Activated CD8-positive, alpha-beta memory T cell treated with anti-CD3 and anti-CD28 coated beads, Interleukin-2, amount 10 ng/mL, durations not matched to agents 7 days and 5 days (primary cell): ENCODE results near the gene ARHGAP11B. TPM values are rescaled to one million over a fixed set of nuclear protein-coding genes. Genes with fewer than 3 reads are reported as not detected.
"Not testable (repeated sequence)": the region's sequence is repeated elsewhere in the genome, so short reads cannot be mapped to it uniquely, and the experiment has no call there.

Source experiments
- ATAC-seq: fragments of 150-1000 bp; cut with Tn5 transposase; one replicate; pipeline ENCODE4 v1.10.0; 2021; ENCODE audit warnings: moderate library complexity
- CTCF ChIA-PET: fragments of 350-600 bp; sonication (Branson Sonifier 250); formaldehyde crosslinking; loops from one replicate; lab custom pipeline; 2021; ENCODE audit warnings: antibody characterized with exemption; lab: Charles Lee
- DNase-seq: peaks from one replicate; pipeline ENCODE4 v3.0.0-alpha.2; 2020
- H3K27ac Mint-ChIP-seq: one replicate; pipeline ENCODE4 v1.8.0; 2021; ENCODE audit warnings: mild to moderate bottlenecking, mixed read lengths
- H3K27me3 Mint-ChIP-seq: one replicate; pipeline ENCODE4 v1.8.0; 2021; ENCODE audit warnings: mixed read lengths
- H3K36me3 Mint-ChIP-seq: one replicate; pipeline ENCODE4 v1.8.0; 2021; ENCODE audit warnings: mild to moderate bottlenecking, mixed read lengths
- H3K4me1 Mint-ChIP-seq: one replicate; pipeline ENCODE4 v1.8.0; 2021; ENCODE audit warnings: mixed read lengths
- H3K4me3 Mint-ChIP-seq: one replicate; pipeline ENCODE4 v1.8.0; 2021; ENCODE audit warnings: mild to moderate bottlenecking, moderate library complexity, mixed read lengths
- H3K9me3 Mint-ChIP-seq: one replicate; pipeline ENCODE4 v1.8.0; 2022; ENCODE audit warnings: low read depth, mixed read lengths
- total RNA-seq, 2 experiments: library from RNA; stranded (reverse); gene quantifications; one replicate each; pipeline ENCODE4 v1.2.3, GENCODE V29; 2021

ARHGAP11B gene

GRCh38 chr15:30671309-30671708 is 45.4 kb downstream of the ARHGAP11B start:
- no peak for ATAC-seq
- Mint-ChIP-seq H3K4me3 (no peak overlapping the region), H3K27me3 (no peaks in the 10 kb centered on the region), H3K4me1 (peaks cover 12% of the 10 kb centered on the region), H3K9me3 (no peaks in the 10 kb centered on the region), H3K27ac (no peak overlapping the region), H3K36me3 (peaks cover 53% of the 10 kb centered on the region)
- no peak for DNase-seq
- CTCF ChIA-PET: no interaction called here

GRCh38 chr15:30675126-30675525 is 49.2 kb downstream of the ARHGAP11B start:
- H3K36me3 Mint-ChIP-seq: peaks cover 41% of the 10 kb centered on the region
- peaks cover under 1% of the 10 kb centered on the region for H3K4me1 Mint-ChIP-seq
- no peaks in the 10 kb centered on the region for H3K9me3 Mint-ChIP-seq
- H3K4me3 Mint-ChIP-seq: no peak overlapping the region
- CTCF ChIA-PET: no interaction called here
- no peak for DNase-seq
- H3K27ac Mint-ChIP-seq: no peak overlapping the region
- no peak for ATAC-seq
- no peaks in the 10 kb centered on the region for H3K27me3 Mint-ChIP-seq

GRCh38 chr15:30675891-30676290 is 50.0 kb downstream of the ARHGAP11B start:
- not testable (repeated sequence) for H3K27me3 Mint-ChIP-seq, H3K27ac Mint-ChIP-seq, H3K4me1 Mint-ChIP-seq

DNA sequence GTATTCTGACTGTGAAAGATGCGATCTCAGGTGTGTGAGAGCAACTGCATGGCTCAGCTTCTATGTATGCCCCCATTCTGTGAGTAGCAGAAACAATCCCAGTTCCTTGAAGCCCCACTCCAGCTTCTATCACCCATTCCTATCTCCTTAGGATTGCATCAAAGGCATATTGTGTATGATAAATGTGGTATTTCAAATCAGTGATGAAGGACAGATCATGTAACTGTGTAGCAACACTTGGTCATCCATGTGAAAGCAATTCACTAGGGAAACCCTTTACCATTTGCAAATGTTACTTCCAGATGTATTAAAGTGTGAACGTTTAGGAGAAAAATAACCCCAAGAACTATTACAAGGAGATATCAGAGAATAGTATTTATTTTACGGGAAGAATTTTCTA is 55.1 kb downstream of the ARHGAP11B start:
- H3K4me3 Mint-ChIP-seq, H3K27ac Mint-ChIP-seq, CTCF ChIA-PET, DNase-seq, ATAC-seq, H3K9me3 Mint-ChIP-seq, H3K27me3 Mint-ChIP-seq, H3K4me1 Mint-ChIP-seq: not testable (repeated sequence)
- peaks cover 22% of the 10 kb centered on the region for H3K36me3 Mint-ChIP-seq

More at GRCh38 chr15:30675891-30676290, 50.0 kb downstream of the ARHGAP11B start:
- H3K4me3 Mint-ChIP-seq, H3K9me3 Mint-ChIP-seq, CTCF ChIA-PET, DNase-seq, ATAC-seq: not testable (repeated sequence)
- peaks cover 35% of the 10 kb centered on the region for H3K36me3 Mint-ChIP-seq

DNA sequence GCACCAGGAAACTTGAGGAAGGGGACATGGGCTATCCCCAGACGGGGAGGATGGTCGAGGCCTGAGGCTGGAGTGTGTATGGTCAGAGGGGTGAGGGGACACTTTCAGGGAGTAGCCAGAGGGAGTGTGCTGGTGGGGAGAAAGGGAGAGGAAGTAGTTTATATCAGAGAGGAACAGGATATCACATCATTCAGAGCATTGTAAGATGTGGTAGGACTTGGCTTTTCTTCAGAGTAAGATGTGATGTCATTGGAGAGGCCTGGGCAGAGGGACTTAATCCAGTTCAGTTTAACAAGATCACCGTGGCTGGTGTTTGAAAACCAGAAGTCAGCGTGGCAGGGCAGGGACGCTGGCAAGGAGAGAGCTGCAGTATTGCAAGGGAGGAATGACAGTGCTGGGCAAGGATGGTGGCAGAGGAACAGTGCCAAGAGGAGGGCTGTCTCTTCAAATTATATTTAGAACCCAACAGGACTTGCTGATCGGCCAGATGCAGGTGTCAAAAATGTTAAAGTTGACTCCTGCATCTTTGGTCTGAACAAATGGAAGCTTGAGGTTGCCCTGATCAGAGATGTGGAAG is 59.9 kb downstream of the ARHGAP11B start:
- ATAC-seq, H3K27me3 Mint-ChIP-seq, H3K4me3 Mint-ChIP-seq, H3K27ac Mint-ChIP-seq, H3K4me1 Mint-ChIP-seq, H3K9me3 Mint-ChIP-seq, DNase-seq, CTCF ChIA-PET: not testable (repeated sequence)
- peaks cover 16% of the 10 kb centered on the region for H3K36me3 Mint-ChIP-seq

DNA sequence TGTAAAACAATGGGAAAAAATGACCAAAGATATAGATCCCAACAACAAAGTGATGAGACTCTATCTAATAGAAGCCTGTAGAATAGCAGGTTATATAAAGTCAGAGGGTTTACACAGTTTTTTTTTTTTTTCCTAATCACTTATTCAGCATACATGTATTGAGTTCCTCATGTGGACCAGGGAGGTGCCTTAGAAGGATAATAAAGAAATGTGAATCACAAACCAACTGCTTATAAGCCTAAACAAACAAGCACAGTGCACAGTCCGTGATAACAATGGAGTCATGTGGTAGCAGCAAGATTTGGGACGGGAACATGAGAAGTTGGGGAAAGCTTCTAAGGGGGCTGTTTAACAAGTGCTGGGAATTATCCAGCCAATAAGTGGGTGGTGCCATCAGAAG is 60.7 kb downstream of the ARHGAP11B start:
- ATAC-seq, DNase-seq, H3K4me1 Mint-ChIP-seq, H3K27ac Mint-ChIP-seq, H3K4me3 Mint-ChIP-seq, H3K27me3 Mint-ChIP-seq, H3K9me3 Mint-ChIP-seq, CTCF ChIA-PET: not testable (repeated sequence)
- H3K36me3 Mint-ChIP-seq: peaks cover 16% of the 10 kb centered on the region

Other genes starting within 250 kb of the ARHGAP11B start
- gene CHRFAM7A, start 232.6 kb upstream of the ARHGAP11B start, total RNA-seq: 1 to 10 TPM in 1 of 2 experiments, under 1 TPM in 1; 0.73 to 2.1 TPM
- gene GOLGA8R, start 211.9 kb upstream of the ARHGAP11B start, total RNA-seq: 10 to 100 TPM; 13.0 to 15.9 TPM
- 1 to 10 TPM; 6.2 to 7.7 TPM for gene GOLGA8Q, start 74.1 kb upstream of the ARHGAP11B start, total RNA-seq
- gene GOLGA8H, start 22.1 kb upstream of the ARHGAP11B start, total RNA-seq: under 1 TPM in 1 of 2 experiments, not detected in 1; 0.26 TPM